Kidney tubule cell (primary cell): ENCODE measurements around the gene PLPPR1.
"Not testable (repeated sequence)": the region's sequence is repeated elsewhere in the genome, so short reads cannot be mapped to it uniquely, and the experiment has no call there.

ENCODE experiments used
- DNase-seq: peaks from one replicate; pipeline ENCODE4 v3.0.0-alpha.2; 2018; ENCODE audit warnings: low spot score

Gene PLPPR1

DNA sequence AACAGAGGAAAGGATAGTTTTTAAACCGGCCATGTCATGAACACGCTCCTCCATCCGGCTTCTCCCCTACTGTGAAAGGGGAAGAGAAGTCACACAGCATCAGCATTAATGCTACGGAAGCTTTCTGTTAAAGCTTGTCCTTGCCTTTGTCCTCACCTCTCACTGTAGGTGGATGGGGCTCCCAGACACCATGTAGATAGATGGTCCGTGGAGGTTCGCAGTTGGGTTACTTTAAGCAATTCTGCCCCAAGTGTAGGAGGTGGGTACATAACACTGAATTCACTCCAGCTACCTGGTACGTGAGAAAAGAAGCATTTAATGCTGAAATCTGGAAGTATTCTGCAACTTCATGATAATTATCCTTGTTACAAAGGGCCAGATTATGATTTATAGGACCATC is 190.5 kb downstream of the PLPPR1 start:
- no peak for DNase-seq

DNA sequence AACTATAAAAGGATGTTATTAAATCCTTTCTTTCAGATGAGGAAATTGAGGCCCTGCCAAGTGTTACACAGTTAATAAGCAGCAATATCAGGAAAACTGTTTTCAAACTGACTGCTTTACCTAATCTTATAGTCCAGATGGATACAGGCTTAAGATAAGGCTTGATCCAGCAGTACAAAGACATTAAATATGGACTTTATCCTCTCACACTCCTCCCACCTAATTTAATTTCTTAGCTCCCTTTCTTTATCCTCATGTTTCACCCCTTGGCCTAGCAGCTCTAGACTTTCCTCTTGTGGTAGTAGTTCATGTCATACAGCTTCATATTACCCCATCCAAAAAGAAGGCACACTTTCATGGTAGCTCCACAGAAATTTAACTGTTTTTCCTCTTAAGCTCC is 191.8 kb downstream of the PLPPR1 start:
- no peak for DNase-seq

DNA sequence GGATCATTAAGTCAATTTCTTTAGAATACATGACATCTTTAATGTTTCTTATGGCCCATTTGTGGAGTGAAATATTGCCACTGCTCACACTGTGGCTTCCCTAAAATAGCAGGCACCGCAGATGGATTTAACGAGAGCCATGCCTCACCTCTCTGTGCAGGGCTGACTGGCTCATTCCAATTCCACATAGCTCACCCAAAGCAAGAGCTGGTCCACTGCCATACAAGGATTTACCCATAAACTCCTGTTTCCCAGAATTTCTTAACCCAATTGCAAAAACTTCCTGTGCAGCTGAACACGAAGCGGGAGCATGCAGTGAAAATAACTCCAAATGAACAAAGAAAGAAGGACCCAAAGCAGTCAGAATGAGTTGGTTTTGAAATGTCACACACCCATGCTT is 196.7 kb downstream of the PLPPR1 start:
- DNase-seq = no peak

DNA sequence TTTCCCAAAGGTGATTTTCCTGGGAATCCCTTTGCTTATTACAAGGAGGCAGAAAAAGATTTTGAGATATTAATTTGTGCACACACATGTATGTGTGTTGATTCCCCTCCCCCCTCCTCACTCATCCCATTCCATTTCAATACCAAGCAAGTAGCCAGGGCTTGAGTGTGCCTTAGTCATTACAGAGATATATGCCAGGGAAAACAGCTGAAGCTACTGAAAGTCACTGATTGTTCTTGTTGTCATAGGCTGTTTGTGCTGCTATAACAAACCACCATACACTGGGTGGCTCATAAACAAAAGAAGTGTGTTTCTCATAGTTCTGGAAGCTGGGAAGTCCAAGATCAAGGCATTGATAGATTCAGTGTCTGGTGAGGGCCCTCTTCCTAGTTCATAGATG is 197.6 kb downstream of the PLPPR1 start:
- no peak for DNase-seq

DNA sequence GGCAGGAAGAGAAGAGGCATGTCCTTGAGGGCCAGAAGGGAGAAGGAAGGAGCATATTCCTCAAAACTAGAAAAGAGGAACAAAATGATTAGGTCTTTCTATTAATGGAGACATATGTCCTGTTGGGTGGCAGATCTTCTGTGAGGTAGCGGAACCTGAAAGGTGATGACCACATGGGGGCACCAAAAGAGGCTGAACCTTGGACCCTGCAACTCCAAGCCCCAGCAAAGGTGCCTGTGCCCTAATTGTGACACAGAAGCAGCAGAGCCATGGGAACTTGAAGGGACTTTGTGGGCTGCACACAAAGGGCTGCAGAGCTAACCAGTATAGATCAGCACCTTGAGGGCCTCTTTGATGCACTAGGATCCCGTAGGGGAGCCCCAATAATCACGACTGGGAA is 198.3 kb downstream of the PLPPR1 start:
- DNase-seq = no peak

DNA sequence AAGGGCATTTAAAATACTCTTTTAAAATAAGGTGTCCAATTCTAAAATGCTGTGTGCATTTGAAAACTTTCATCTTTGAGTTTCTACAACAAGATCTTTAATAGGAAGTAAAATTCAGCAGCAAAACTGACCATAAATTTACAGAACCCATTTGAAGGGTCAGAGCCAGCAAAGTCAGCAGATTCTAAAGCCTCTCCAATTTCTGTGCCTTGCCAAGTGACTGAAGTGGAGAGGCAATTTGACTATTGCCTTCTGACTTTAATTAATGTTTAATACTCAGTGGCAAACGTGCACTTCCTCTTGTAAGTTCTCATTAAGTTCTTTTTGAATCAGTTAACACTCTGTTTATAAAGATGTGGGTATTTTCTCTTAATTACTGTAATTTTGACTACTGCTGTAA is 201.1 kb downstream of the PLPPR1 start:
- DNase-seq = no peak

DNA sequence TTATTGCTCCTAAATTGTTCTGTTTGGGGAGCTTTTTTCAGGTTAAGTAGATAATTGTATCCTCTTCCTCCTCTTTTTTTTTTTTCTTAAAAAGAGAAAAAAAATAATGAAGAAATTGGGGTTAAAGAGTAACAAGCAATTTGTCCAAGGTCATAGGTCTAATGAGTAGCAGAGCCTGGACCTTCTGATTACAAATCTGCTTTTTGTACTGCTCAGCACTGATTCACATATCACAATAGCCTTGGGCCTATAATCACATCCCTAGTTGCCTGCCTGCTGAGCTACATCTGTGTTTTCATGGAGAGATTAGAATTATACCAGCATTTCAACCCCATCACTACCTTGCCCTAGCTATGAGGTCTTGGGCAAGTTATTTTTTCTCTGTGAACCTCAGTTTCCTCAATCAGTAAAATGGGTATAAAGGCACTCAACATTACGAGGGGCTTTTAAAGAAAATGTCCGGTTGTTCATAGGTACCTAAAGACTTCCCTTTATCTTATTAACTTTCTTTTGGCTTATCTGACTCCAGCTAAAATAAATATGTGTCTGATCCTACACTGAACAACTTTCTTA is 204.0 kb downstream of the PLPPR1 start:
- DNase-seq = no peak

DNA sequence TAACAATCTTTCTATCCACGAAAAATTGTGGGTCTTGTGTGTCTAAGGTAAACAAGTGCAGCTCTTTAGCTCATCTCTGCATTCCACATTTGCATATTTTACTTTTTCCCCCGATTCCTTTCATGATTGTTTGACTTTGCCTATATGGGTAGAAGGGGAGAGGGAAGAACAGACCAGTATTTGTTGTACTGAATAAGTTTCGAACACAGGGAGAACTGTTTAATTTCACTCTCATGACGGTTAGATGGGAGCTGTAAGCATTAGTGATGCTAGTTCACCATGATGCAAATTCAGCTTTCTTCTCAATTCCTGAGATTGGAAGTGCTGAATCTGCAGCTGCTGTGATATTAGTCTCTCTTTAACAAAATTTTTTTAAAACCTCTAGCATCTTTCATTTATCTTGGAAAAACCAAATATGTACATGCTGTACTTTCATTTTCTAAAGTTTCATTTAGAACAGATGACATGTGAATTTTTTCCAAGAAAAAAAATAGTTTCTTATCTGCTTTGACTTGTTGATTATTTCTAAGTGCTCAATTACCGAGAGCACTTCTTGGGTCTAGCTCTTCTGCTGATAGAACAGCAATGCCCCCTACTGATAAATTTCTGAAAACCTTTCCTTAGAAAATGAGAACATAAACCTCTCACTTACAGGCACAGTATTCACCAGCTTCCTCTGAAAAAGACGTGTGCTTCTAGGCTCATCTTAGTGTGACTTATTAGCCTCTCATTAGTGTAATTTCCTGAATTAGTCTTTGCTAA is 206.8 kb downstream of the PLPPR1 start:
- peak; percentile 50 for DNase-seq

DNA sequence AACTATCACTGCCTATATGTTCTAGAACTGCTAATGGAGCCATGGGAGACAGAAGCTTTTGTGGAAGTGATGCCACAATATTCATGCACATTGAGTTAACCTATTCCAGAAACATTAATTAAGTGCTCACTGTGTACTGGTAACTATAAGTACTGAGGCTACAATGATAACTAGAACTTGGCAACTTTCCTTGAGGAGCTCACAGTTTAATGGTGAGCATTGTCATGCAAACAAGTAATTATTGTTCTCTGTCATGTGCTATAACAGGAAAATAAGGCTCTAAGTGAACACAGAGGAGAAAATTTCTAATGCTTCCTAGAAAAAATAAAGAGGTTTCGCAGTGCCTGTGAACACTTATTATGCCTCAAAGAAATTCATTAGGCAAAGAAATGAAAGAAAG is 214.1 kb downstream of the PLPPR1 start:
- DNase-seq = no peak

DNA sequence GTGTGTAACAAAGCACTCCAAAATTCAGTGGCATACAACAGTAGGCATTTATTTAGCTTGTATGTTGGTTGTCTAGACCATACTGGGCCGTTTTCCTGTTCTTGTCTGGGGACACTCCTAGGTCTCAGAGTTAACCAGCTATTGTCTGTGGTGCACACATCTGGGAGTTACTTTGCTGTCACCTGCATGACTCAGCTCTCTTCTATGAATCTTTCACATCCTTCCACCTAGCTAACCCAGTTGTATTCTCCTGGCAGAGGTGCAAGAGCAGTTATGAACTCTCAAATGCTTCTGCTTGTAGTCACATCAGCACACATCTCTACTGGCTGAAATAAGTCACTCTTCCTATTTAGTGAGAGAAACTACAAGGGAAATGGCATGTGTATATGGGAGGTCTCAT is 218.2 kb downstream of the PLPPR1 start:
- DNase-seq = peak; percentile 59

DNA sequence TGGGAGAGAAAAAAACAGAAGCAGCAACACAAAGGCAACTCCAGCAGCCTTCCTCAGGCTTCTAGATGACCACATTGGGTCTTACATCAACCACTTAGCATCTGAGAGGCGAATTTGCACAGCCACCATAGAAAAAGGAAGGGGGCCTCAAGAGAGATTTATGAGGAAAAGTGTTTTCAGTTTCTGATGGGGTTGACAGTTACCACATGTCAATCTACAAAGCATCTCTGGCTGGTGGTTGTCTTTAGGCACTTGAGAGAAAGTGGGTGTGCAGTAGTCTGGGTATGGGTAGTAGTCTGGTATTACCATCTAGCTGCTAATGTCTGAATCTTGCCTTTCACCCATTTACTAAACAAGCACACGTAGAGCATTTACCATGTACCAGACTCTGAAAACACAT is 218.8 kb downstream of the PLPPR1 start:
- no peak for DNase-seq

DNA sequence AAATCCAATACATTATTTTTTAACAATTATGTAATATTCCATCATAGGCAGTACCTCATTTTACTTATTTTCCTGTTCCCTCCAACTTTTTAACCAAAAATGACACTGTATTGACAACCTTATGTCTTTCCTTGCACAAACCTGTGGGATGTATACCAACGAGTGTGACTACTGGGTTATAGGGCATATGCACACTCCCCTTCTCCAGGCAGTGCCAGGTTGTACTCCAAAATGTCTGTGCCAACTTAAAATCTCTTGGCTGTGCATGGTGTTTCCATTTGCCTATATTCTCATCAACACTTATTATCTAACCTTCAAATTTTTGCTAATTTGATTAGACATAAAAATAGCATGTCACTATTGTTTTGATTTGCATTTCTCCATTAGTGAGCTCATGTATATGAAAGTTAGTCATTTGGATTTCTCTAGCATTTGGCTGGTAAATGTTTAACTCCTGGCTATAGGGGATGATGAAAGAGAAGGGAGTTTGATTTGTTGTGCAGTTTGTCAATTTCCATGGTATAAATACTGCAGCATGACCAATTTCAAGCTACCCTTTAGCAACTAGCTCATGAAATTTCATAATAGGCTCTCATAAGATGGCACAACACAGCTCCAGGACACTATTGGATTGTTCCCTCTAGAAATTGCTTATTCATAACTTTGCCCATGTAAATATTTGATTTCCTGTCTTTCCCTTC is 226.4 kb downstream of the PLPPR1 start:
- peak; percentile 26 for DNase-seq

DNA sequence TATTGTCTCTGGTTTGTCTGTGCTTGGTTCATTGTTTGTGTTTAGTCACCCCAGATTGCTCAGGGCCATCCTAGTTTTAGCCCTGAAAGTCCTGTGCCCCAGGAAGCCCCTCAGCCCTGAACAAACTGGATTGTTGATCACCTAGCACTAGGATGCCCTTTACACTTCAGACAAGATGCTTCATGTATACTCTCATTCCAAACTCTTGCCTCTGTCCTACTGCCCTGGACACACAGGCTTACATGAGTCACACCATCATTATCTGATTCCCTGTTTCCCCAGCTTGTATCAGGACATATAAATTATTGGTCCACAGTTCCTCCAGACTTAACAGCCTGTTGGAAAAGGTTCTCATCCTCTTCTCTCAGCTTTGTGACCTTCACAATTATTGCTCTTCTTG is 236.2 kb downstream of the PLPPR1 start:
- no peak for DNase-seq

DNA sequence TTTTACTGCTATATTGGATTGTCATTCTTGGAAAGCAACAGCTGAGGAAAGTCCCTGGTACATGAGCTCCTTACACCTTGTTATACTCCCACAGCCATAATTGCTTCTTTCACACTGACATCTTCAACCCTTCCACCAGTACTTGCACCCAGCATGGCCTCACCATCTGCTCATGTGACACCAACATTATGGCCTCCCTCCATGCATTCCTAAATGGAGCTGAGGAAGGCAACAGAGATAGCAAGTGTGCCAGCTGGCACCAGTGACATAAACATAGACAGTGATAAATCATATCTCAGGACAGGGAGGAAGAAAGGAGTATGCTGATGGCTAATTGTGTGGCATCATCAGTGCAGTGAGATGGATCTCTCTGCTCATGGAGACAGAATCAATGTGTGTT is 236.7 kb downstream of the PLPPR1 start:
- DNase-seq = no peak

DNA sequence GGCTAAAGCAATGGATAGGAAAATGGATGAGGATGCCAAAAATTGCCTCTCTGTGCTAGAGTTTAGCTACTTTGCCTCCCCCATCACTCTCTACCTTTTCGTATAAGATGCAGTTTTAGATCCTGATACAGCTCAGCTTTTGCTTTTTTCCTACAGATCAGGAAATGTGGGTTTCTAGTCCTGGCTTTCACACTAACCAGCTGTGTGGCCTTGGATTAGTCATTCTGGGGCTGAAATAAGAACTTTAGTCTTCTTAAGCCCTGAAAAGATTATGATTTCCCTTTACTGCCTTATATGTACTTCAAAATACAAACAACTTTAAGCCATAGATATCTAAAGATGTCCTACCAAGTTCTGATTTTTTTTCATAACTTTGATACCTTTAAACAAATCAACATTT is 239.9 kb downstream of the PLPPR1 start:
- no peak for DNase-seq

DNA sequence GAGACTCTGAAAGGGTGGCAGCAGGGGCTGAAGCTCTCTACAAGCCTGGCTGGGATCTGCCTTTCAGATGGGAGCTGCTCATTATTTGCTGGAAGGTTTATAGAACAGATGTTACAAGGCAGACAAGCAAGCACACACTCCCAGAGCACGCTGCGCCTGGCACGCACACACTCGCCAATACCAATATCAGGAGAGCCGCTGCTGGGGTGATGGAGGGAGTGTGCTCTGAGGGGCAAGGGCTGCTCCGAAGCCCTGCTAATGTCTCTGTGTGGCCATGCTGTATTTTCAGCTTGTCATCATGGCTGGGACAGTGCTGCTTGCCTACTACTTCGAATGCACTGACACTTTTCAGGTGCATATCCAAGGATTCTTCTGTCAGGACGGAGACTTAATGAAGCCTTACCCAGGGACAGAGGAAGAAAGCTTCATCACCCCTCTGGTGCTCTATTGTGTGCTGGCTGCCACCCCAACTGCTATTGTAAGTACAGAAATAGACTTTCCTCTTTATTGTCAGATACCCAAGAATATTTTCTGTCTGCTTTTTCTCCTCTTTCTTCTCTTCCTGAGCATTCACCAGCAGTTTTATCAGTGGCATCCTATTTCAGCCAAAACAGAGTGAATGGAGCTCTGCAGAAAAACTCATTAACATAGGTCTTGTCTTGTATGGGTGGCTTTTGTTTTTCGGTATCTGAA is 241.2 kb downstream of the PLPPR1 start:
- DNase-seq = no peak

DNA sequence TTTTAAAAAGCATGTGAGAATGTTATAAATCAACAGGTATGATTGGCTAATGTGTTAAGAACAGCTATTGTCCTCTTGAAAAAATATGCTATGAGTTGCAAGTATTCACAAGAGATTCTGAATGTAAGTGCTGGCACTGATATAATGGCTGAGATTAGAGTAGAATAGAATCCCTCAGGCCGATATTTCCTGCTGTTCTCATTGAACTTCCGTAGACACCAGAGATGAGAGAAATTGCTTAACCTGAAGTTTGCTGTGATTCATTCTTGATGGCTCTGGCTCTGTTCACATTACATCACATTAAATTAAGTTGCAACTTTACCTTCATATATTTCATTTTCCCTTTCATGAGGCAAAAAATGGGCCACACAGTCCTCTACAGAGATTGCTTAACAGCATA is 241.8 kb downstream of the PLPPR1 start:
- DNase-seq = no peak

DNA sequence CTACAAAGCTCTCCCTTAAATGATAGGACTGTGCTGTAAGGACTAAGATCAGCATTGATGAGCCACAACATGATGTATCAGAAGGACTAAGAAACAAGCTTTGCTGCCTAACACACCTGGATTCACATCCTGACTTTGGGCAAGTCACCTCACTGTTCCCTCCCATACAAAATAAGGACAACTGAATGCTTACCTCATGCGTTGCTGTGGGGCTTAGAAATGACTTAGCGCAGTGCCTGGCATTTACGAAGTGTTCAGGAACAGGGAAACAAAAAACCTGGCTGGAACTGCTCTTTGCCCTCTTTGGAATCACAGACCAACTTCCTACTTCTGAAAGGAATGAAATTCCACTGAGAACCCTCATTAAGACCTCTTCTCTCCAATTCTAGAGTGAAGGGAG is 242.6 kb downstream of the PLPPR1 start:
- no peak for DNase-seq

DNA sequence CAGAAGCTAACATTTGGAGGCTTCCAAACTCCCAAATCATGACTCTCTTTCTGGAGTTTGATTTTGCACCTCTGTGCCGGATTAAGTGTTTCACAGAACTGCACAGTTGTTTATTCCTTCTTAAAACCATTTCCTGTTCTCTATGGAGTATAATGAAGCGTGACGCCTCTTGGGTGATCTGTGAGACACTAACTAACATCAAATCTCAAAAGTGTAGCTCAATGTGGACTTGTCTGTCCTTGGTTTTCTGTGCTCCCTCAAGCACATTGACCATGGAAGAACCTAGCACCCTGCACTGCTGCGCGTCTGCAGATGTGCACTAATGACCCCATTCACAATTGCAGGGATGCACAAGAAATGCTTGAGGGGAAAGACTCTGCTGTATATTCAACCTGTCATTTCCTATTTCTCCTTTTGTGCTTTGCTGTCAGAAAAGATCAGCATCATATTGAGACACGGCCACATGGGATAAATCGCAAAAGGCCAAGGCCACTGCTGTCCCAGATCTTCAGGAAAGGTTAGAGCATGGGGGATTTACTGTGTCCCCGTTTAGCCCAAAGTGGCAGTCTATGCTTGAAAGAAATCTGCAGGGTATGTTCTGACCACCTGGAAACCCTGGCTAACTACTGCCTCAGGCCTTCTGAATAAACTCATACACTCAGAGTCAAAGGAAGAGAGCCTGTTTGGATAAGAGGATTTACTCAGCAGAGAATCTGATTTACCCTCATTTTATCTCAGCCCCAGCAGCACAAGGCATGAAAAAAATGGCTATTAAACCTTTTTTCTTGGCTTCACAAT is 246.6 kb downstream of the PLPPR1 start:
- no peak for DNase-seq

DNA sequence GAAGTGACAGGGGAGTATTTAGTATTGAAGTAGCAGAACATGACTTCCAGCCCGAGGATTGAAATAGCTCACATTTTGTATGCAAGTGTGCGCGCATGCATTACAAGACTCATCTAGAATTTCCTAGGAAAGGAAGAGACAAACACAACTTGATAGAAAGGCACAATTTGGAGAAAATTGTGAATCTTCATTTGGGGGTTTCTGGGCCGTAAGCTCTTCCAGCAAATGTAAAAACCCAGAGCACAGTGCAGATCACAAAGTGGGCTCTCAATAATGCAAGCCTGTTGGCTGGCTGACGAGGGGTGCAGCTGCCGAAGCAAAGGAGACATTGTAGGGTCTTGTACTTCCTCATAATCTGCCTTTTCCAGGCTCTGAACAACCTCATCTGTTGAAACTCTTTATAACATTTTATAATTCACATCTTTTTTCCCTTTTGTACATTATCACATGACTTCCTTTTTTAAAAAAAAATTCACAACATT is 247.3 kb downstream of the PLPPR1 start:
- no peak for DNase-seq

DNA sequence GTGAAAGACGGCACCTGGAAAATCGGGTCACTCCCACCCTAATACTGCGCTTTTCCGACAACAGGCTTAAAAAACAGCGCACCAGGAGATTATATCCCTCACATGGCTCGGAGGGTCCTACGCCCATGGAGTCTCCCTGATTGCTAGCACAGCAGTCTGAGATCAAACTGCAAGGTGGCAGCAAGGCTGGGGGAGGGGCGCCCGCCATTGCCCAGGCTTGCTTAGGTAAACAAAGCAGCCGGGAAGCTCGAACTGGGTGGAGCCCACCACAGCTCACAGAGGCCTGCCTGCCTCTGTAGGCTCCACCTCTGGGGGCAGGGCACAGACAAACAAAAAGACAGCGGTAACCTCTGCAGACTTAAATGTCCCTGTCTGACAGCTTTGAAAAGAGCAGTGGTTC is 262.5 kb downstream of the PLPPR1 start:
- DNase-seq = not testable (repeated sequence)

DNA sequence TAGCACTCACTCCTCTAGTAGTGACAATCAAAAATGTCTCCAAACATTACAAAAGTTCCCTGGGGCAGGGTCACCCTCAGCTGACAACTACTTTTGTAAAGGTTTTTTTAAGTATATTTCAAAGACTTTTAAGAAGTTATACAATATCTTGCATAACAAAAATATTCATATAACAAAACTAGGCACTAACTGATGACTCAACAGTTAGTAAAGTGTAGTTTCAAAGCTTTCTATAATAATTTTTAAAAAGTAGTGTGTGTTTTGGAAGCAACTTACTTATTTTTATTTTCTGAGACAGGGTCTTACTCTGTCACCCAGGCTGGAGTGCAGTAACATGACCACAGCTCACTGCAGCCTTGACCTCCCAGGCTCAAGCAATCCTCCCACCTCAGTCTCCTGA is 271.4 kb downstream of the PLPPR1 start:
- DNase-seq = no peak
